Neural crest cell (in vitro differentiated cells): Measurements from ENCODE around the gene ZFX. TPM values are rescaled to one million over a fixed set of nuclear protein-coding genes. Genes with fewer than 3 reads are reported as not detected.

Experiments
- DNase-seq: peaks from one replicate; pipeline ENCODE4 v3.0.0; 2021; ENCODE audit warnings: low read depth, mixed read lengths, low spot score
- H3K27ac Mint-ChIP-seq: one replicate; pipeline ENCODE4 v1.8.0; 2021; ENCODE audit warnings: mild to moderate bottlenecking, mixed read lengths; ENCODE audit not compliant: unreplicated experiment
- H3K27me3 Mint-ChIP-seq: 2 replicates; pipeline ENCODE4 v1.8.0; 2021; ENCODE audit warnings: low read depth, mild to moderate bottlenecking, mixed read lengths
- H3K36me3 Mint-ChIP-seq: 2 replicates; pipeline ENCODE4 v1.8.0; 2021; ENCODE audit warnings: low read depth, mild to moderate bottlenecking, mixed read lengths
- H3K4me1 Mint-ChIP-seq: 2 replicates; pipeline ENCODE4 v1.8.0; 2021; ENCODE audit warnings: mixed read lengths
- H3K4me3 Mint-ChIP-seq: one replicate; pipeline ENCODE4 v1.8.0; 2021; ENCODE audit warnings: mild to moderate bottlenecking, mixed read lengths
- H3K9me3 Mint-ChIP-seq: 2 replicates; pipeline ENCODE4 v1.8.0; 2021; ENCODE audit warnings: mixed read lengths
- CTCF ChIP-seq: fragments of 200-600 bp; sonication (generic); conservative IDR thresholded peaks from 2 replicates; pipeline ENCODE4 v1.5.0; 2021; ENCODE audit warnings: antibody characterized with exemption, mild to moderate bottlenecking
- total RNA-seq: library from RNA; stranded (reverse); gene quantifications from 2 replicates; pipeline ENCODE4 v1.2.1, GENCODE V29; 2021

ZFX gene
- total RNA-seq, 1 donor from 2014 or later = 83.6 TPM

- no peak for TF ChIP-seq CTCF
- no peak overlapping the region for H3K4me3 Mint-ChIP-seq
- no peak for DNase-seq
- H3K4me1 Mint-ChIP-seq = peaks cover 2% of the 10 kb centered on the region
- H3K27me3 Mint-ChIP-seq = no peaks in the 10 kb centered on the region
- no peaks in the 10 kb centered on the region for H3K9me3 Mint-ChIP-seq
- no peak overlapping the region for H3K27ac Mint-ChIP-seq
- peaks cover 16% of the 10 kb centered on the region for H3K36me3 Mint-ChIP-seq
These were observed 59.1 kb downstream of the ZFX start for GRCh38 chrX:24208496-24209240.

- no peak for TF ChIP-seq CTCF
- peaks cover 20% of the 10 kb centered on the region for H3K36me3 Mint-ChIP-seq
- H3K27ac Mint-ChIP-seq = no peak overlapping the region
These were observed 60.7 kb downstream of the ZFX start for GRCh38 chrX:24210190-24210589.

GRCh38 chrX:24214568-24214967 is 65.0 kb downstream of the ZFX start:
- Mint-ChIP-seq H3K27ac (peak overlapping the region; percentile 86), H3K4me1 (no peaks in the 10 kb centered on the region), H3K9me3 (no peaks in the 10 kb centered on the region), H3K27me3 (no peaks in the 10 kb centered on the region), H3K36me3 (peaks cover 20% of the 10 kb centered on the region), H3K4me3 (no peak overlapping the region)
- no peak for DNase-seq
- TF ChIP-seq CTCF = no peak

More at GRCh38 chrX:24210190-24210589, 60.7 kb downstream of the ZFX start:
- DNase-seq = no peak
- Mint-ChIP-seq H3K4me3 (no peak overlapping the region), H3K9me3 (no peaks in the 10 kb centered on the region), H3K27me3 (no peaks in the 10 kb centered on the region), H3K4me1 (no peaks in the 10 kb centered on the region)

GRCh38 chrX:24215272-24215671 is 65.7 kb downstream of the ZFX start:
- no peak overlapping the region for H3K27ac Mint-ChIP-seq
- H3K4me1 Mint-ChIP-seq = no peaks in the 10 kb centered on the region
- no peak overlapping the region for H3K4me3 Mint-ChIP-seq
- no peaks in the 10 kb centered on the region for H3K27me3 Mint-ChIP-seq
- TF ChIP-seq CTCF = no peak
- H3K9me3 Mint-ChIP-seq = no peaks in the 10 kb centered on the region
- DNase-seq = no peak
- peaks cover 16% of the 10 kb centered on the region for H3K36me3 Mint-ChIP-seq

- Mint-ChIP-seq H3K27me3 (no peaks in the 10 kb centered on the region), H3K36me3 (peaks cover 13% of the 10 kb centered on the region), H3K4me3 (no peak overlapping the region), H3K4me1 (no peaks in the 10 kb centered on the region), H3K27ac (no peak overlapping the region), H3K9me3 (no peaks in the 10 kb centered on the region)
- no peak for DNase-seq
- TF ChIP-seq CTCF = no peak
These were observed 66.5 kb downstream of the ZFX start for GRCh38 chrX:24216037-24216436.
